Stimulated activated CD4-positive, alpha-beta T cell treated with anti-CD3 and anti-CD28 coated beads, Interleukin-12 subunit alpha, Interleukin-12 subunit beta, amount 100 ng/mL, for 4 hours (primary cell): ENCODE data around the gene VRTN.
A peak's percentile ranks its signal among the peaks of the same experiment; 100 is the strongest.
"Not testable (repeated sequence)": the region's sequence is repeated elsewhere in the genome, so short reads cannot be mapped to it uniquely, and the experiment has no call there.

Experiments
- DNase-seq: peaks from one replicate; pipeline ENCODE4 v3.0.0-alpha.2; 2020

VRTN gene

DNA sequence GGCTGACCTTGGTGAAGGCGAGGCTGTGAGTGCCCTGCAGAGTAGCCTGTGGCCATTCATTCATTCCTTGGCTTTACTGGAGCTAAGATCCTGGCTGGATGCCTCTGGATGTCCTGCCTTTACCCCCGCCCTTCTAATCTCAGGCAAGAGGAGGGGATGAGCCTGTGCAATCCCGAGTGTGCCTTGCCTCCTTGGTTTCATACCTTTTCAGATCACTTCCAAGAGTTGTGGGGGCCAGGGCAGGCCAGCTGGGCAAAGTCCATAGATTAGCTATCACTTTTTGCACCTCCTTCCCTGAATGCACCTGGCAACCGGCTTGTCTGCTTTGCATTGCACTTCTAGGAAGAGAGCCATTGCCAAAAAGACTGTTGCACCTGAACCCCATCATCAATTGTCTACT lies 1.5 kb downstream of the VRTN start:
- DNase-seq, result no peak

DNA sequence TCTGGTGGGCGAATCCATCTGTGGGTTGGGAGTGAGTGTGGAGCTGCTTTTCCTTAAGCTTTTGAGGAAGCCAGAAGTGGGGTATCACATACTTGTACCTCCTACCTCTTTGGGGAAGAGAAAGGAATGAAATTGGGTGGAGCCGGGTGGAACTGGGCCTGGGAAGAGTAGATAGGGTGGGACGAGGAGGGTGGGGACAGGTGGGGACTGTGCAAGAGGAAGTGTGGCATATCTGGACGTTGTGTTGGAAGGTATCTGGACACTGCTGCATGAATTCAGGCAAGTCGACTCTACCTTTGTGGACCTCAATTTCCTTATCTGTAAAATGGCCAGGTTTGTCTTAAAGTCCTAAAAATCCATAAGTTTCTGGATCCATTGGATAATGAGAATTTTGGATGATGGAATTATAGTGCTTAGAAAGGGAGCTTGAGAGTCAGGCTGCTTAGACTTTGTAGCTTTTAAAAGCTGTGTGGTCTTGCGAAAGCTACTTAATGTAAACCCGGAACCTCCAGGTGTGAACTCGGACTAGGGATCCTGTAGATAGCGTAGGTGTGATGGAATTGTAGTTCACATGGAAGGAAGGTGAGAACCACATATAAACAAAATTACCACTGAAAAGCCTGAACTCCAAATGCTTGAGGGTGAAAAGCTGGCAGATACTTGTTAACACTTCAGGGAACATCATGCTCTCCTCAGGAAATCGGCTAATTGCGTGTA lies 2.1 kb downstream of the VRTN start:
- DNase-seq, result no peak

DNA sequence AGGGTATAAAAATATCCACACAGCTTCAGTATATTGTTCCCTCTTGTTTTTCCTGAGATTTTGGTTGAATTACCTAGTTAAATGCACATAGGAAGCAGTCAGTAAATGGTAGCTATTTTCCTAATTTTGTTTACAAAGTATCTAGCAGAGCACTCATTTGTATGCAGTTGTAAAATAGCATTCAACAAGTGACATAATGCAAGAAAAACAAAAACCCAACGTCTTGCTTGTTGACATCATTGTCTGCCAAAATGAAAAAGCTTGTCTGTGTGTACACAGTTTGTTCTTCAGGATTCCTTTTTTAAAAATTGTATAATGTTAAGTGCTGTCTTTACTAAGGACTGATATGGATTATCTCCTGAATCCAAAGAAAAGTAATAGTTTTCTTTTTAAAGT lies 2.7 kb downstream of the VRTN start:
- no peak for DNase-seq

DNA sequence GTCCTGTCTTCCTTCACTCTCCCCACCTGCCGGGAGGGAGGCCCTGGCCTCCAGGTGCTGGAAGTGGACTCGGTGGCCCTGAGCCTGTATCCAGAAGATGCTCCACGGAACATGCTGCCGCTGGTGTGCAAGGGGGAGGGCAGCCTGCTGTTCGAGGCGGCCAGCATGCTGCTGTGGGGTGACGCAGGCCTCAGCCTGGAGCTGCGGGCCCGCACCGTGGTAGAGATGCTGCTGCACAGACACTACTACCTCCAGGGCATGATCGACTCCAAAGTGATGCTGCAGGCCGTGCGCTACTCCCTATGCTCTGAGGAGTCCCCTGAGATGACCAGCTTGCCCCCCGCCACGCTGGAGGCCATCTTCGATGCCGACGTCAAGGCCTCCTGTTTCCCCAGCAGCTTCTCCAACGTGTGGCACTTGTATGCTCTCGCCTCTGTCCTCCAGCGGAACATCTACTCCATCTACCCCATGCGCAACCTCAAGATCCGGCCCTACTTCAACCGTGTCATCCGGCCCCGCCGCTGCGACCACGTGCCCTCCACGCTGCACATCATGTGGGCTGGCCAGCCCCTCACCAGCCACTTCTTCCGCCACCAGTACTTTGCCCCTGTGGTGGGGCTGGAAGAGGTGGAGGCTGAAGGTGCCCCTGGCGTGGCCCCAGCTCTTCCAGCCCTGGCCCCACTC lies 8.8 kb downstream of the VRTN start:
- DNase-seq, result no peak

DNA sequence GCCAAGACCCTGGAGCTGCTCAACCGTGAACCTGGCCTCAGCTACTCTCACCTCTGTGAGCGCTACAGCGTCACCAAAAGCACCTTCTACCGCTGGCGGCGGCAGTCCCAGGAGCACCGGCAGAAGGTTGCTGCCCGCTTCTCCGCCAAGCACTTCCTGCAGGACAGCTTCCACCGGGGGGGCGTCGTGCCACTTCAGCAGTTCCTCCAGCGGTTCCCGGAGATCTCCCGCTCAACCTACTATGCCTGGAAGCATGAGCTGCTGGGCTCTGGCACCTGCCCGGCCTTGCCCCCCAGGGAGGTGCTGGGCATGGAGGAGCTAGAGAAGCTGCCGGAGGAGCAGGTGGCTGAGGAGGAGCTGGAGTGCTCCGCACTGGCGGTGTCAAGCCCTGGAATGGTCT lies 9.3 kb downstream of the VRTN start:
- DNase-seq, result no peak

DNA sequence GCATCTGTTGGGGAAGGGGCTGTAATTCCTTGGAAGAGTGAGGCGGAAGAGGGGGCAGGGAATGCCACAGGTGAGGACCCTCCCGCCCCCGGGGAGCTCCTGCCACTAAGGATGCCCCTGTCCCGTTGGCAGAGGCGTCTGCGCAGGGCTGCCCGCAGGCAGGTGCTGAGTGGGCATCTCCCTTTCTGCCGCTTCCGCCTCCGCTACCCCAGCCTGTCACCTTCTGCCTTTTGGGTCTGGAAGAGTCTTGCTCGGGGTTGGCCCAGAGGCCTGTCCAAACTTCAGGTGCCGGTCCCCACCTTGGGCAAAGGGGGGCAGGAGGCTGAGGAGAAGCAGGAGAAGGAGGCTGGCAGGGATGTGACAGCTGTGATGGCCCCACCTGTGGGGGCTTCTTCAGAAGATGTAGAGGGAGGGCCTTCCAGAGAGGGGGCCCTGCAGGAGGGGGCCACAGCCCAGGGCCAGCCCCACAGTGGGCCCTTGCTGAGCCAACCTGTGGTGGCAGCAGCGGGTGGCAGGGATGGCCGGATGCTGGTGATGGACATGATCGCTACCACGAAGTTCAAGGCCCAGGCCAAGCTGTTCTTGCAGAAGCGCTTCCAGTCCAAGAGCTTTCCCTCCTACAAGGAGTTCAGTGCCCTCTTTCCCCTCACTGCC lies 10.0 kb downstream of the VRTN start:
- no peak for DNase-seq

DNA sequence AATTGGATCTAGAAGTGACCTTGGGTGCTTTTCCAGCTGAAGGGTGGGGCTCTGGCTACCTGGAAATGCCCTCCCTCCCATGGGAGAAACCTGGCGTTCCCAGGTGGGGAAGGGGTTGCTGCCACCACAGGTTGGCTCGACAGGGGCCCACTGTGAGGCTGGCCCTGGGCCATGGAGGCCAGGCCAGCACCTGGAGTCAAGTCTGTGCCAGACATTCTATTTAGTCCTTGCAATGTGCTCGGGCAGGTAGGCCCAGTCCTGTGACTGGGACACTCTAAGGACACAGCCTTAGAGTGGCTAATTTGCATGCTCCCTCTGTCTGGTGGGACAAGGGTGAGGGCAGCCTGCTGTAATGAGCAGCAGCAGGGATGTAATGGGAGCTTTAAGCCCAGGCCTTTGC lies 11.9 kb downstream of the VRTN start:
- DNase-seq, result no peak

DNA sequence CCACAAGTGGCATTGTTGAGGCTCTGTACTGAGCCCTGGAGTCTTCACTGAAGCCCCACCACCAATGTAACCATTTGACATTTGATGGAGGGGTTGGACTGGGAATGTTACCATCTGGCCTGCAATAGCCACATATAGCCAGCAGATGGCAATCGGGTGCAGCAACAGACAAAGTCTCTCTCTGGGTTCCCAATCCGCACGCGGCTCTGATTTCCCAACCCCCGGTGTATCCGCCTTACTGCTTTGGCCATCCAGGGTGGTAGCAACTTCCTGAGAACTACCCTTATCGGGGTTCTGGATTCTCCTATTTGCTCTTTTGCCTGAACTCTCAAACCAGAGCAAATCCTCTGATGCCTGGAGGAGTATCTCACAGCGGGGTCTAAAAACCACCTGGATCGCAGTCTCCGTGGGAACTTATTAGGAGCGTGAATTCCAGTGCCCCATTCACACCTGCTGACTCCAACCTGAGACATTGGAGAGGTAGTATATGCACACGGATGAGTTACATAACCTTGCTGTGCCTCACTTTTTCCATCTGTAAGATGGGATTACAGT lies 14.2 kb downstream of the VRTN start:
- peak; percentile 61 for DNase-seq

DNA sequence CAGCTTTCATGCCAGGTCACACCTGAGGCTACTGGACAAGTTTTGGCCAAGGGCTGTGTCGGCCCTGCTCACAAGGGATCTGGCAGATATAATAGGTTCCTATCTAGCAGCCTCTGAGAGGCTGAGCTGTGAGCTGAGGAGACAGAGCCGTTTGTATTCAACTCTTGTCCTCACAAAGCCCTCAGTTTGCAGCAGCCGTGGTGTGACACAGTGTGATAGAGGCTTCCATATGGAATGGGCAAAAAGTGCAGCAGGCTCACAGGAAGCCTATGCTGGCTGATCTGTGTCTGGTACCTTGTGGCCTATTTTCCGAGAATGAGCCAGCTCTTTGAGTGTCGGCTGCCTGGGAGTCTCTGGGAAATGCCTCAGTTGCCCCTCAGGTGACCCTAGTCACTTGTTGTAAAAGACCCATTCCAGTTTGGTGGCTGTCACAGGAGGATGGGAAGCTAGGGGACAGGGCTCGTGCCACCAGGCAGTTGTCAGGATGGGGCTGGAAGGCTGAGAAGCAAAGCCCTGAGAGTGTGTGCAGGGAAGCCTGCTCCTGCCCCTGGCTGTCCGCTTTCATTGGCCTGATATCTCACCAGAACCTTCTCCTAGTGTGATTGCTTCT lies 16.1 kb downstream of the VRTN start:
- no peak for DNase-seq

DNA sequence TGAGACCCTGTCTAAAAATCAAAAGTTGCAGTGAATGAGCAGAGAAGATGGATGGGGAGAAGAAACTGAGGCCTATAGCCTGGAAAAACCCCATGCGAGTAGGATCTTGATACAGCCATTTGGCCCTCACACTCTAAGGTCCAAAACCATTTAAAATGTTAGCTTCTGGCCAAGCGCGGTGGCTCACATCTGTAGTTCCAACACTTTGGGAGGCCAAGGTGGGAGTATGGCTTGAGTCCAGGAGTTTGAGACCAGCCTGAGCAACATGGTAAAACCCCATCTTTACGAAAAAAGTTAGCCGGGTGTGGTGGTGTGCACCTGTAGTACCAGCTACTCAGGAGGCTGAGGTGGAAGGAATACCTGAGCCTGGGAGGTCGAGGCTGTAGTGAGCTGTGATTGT lies 19.8 kb downstream of the VRTN start:
- DNase-seq, result no peak

DNA sequence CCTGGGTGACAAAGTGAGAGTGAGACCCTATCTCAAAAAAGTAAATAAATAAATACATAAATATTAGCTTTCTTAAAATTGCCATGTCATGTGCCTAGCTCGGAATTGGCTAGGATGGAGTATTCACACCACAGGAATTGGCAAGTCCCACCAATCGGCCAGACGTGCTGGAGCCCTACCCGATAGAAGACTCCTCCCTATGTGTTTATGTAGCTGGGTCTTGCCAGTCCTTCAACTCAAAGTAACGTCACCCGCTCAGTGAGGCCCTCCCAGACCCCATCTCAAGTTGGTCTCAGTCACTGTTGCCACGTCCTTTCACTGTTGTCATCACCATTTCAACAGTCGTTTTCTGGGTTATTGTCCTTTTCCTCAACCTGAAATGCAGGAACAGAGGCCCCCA lies 20.2 kb downstream of the VRTN start:
- DNase-seq, result no peak

DNA sequence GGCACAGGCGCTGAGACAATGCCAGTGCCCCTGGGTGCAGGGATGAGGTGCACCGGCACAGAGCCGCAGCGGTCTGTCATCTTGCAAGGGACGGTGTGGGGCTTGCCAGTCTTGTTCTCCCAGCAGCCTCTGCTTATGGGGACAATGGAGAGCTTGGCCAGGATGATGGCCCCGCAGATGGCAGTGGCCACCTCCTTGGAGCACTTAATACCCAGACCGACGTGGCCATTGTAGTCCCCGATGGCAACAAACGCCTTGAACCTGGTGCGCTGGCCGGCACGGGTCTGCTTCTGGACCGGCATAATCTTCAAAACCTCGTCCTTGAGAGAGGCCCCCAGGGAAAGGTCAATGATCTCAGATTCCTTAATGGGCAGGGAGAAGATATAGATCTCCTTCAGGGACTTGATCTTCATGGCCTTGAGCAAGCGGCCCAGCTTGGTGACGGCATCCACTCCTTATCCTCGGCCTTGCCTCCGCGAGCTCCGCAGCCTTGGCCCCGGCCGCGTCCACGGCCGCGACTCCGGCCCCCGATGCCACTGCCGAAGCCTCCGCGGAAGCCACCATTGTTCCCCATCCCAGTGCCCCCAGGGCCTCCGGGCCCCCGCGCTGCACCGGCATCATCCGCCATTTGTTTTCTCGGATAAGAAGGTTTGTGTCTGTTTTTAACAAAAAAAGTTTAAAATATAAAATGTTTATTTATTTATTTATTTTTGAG lies 29.9 kb downstream of the VRTN start:
- no peak for DNase-seq

DNA sequence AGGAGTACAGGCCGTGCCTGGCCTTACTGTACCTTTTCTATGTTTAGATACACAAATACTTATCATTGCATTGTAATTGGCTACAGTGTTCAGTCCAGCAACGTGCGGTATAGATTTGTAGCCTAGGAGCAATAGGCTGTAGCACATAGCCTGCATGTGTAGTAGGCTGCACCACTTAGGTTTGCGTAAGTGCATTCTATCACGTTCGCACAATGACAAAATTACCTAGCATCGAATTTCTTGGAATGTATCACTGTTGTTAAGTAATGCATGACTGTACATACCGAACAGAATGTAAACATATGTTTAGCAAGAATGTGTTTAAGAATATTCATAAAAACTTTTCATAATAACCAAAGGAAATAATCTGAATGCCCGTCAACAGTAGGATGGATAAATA lies 31.9 kb downstream of the VRTN start:
- no peak for DNase-seq

DNA sequence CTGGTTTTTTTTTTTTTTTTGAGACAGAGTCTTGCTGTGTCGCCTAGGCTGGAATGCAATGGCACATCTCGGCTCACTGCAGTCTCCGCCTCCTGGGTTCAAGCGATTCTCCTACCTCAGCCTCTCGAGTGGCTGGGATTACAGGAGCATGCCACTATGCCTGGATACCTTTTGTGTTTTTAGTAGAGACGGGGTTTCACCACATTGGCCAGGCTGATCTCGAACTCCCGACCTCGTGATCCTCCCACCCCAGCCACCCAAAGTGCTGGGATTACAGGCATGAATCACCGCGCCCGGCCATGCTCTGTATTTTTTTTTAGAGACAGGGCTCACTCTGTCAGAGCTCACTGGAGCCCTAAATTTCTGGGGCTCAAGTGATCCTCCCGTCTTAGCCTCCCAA lies 32.6 kb downstream of the VRTN start:
- DNase-seq, result no peak

DNA sequence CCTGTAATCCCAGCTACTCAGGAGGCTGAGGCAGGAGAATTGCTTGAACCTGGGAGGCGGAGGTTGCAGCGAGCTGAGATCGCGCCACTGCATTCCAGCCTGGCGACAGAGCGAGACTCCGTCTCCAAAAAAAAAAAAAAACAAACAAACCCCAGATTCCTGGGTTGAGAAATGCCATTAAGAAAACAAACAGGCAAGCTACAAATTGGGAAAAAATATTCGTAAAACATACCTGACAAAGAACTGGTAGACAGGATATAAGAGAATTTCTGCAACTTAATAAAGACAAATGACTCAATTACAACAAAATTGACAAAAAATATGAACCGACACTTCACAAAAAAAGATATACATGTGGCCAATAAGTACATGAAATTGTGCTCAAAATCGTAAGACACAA lies 33.3 kb downstream of the VRTN start:
- not testable (repeated sequence) for DNase-seq

DNA sequence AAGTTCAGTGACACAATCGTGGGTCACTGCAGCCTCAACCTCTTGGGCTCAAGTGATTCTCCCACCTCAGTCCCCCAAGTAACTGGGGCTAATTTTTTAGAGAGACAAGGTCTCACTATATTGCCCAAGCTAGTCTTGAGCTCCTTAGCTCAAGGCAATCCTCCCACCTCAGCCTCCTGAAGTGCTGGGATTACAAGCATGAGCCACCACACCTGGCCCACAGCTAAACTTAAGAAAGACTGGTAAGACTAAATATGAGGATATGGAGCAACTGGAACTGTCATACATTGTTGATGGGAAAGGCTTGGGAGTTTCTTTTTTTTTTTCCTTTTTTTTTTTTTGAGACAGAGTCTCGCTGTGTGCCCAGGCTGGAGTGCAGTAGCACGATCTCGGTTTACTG lies 34.0 kb downstream of the VRTN start:
- no peak for DNase-seq

DNA sequence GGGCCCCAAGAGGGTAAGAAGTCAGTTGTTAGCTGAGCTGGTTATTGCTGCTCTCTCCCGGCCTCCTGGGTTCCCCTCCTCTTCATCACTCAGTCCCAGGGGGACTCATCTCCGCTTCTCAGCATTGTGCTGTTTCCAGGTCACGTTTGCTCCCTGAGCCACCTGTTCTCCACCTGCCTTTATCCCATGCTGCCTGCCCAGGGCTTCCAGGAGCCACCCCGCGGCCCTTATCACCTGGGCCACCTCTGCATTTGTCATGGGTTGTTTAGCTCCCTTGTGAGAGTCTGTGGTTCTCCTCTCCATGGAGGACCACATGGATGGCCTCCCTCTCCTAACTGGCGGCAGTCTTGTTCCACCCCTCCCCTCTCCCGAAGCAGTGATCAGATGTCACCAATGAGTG lies 41.7 kb downstream of the VRTN start:
- DNase-seq, result no peak

DNA sequence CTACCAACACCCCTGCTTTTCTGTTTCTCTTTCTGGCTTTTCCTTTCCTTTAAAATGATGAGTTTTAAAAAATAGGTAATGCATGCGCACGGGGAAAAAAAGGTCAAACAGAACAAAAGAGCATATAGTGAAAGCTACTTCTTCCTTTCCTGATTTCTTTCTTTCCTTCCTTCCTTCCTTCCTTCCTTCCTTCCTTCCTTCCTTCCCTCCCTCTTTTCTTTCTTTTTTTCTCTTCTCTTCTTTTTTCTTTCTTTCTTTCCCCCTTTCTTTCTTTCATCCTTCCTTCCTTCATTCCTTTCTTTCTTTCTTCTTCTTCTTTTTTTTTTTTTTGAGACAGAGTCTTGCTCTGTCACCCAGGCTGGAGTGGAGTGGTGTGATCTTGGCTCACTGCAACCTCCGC lies 42.2 kb downstream of the VRTN start:
- DNase-seq, result not testable (repeated sequence)

DNA sequence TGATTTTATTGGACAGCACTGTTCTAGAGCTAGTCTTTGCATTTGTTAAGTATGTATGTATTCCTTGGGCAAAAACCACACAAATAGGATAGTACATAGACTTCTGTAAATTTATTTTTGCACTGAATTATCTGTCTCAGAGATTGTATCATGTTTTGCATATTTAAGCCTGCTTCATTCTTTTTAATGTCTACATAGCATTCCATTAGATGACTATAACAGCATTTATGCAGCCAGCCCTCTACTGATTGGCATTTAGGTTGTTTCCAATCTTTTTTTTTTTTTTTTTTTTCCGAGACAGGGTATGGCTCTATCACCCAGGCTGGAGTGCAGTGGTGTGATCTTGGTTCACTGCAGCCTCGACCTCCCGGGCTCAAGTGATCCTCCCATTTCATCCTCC lies 43.2 kb downstream of the VRTN start:
- DNase-seq, result no peak

DNA sequence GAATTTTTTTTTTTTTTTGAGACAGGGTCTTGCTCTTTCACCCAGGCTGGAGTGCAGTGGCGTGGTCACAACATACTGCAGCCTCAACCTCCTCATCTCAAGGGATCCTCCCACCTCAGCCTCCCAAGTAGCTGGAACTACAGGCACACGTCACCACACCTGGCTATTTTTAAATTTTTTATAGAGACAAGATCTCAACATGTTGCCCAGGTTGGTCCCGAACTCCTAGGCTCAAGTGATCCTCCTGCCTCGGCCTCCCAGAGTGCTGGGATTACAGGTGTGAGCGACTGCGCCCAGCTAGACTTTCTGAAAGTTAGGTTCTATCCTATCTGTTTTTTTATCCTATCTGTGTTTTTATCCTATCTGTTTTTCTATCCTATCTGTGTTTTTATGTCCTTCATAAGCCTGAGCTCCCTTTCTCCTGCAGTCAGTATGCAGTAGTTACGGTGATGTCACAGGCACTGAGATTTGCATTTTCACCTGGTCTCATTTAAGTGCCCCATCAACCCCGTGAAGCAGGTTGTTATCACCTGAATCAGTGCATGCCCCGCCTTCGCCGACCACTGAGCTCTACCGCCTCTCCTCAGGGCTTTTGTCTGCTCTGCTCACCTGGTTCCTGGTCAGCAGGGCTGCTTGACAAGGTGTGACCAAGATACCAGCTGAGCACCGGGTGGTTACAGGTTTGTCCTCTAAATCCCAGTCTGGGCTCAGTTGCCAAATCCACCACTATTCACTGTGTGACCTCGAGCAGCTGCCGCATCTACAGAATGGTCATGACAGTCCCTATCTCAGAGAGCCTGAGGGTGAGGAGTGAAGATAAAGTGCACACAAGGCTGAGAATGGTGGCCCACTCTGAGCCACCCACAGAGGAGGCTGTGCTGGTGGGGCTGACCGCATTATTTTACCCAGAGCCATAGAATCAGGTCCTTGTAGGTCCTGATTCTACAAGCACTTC lies 44.6 kb downstream of the VRTN start:
- no peak for DNase-seq

DNA sequence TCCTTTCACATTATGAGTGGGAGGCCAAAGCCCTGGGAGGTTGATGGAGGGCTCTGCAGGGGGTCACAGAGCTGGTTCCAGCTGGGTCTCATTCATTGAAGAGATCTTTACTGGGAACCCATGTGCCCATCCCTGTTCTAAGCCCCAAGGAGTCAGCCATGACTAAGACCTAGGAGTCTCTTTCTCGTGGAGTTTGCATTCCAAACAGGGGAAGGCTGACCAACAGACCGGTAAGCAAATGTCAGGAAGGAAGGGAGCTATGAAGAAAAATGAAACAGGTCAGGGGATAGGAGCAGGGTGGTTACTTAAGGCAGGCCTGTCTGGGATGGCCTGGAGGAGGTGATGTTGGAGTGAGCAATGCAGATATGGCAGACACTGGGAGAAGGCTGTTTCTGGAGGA lies 46.3 kb downstream of the VRTN start:
- no peak for DNase-seq

DNA sequence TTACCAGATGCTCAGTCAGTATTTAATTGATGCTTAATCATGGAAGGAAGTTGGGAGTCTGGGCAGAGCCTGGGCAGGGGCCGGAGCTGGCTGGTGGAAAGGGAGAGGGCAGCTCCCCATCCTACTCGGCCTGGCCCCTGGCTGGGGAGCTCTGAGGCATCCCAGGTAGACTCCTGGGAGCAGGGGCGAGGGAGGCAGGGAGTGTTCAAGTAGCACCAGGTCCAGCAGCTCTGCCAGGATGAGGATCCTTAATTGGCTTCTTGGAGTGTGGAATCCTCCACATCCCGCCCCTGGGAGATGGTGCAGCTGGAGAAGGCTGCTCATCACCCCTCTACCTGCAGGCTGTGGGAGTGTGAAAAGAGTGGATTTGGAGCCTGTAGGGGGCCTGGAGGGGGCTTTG lies 46.8 kb downstream of the VRTN start:
- DNase-seq, result no peak
